Measurements from ENCODE around the gene FZR1.

DNA sequence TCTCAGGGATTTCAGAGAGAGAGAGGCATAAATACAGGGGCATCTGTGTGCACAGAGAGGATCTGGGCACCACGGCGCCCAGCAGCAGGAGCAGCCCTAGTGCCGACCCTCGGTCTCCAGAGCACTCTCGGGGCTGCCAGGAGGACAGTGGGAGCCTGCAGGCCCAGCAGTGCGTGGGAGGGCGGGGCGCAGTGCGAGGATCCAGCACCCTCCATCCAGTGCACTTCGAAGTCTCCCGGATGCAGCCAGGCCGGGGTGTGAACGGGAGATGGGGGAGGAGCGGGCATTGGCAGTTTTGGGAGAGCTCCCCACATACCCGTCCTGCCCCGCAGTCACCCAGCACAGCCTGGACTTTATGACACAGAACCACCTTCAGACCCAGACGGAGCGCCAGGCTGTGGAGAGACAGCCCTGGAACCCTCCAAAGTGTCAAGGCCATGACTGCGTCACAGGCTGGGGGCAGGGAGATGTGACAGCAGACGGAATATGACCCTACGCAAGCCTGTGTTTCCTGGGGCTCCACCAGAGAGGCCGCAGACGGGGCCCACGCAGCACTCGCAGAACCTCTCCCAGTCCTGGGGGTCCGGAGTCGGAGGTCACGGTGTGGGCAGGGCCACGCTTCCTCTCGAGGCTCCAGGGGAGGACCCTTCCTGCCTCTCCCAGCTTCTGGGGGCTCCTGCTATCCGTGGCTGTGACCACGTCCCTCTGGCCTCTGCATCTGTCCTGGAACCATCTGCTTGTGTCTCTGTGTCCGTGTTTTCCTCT, 18.1 kb downstream of the FZR1 start:
- no peak for TF ChIP-seq CTCF (conservative IDR thresholded peaks at IDR 0.05)
- no peak for TF ChIP-seq EZH2 (IDR thresholded peaks at IDR 0.05; ENCODE audit: low read depth)
